OCI-LY1 (cell line): Measurements from ENCODE around the gene MYL3.

Source experiments
- H2AFZ ChIP-seq: fragments of 200-600 bp; sonication (generic), shearing (Covaris generic); 2 replicates; pipeline ENCODE4 v1.6.0; 2014; ENCODE audit warnings: antibody characterized with exemption, mild to moderate bottlenecking, low read length
- H3F3A ChIP-seq: fragments of 200-600 bp; sonication (generic), shearing (Covaris generic); 2 replicates; pipeline ENCODE4 v1.6.0; 2014; ENCODE audit warnings: mild to moderate bottlenecking, antibody characterized with exemption, low read length, moderate library complexity; ENCODE audit not compliant: insufficient read depth
- H3K27ac ChIP-seq: fragments of 200-600 bp; sonication (generic); 2 replicates; pipeline ENCODE4 v1.5.1; 2014; ENCODE audit warnings: low read length, mixed run types, mild to moderate bottlenecking, low read depth; ENCODE audit not compliant: poor library complexity, severe bottlenecking
- H3K27me3 ChIP-seq: fragments of 200-600 bp; sonication (generic); 2 replicates; pipeline ENCODE4 v1.6.0; 2014; ENCODE audit warnings: antibody characterized with exemption, mild to moderate bottlenecking, low read length, moderate library complexity; ENCODE audit not compliant: insufficient read depth
- H3K36me3 ChIP-seq: fragments of 200-600 bp; sonication (generic); 2 replicates; pipeline ENCODE4 v1.6.1; 2014; ENCODE audit warnings: mild to moderate bottlenecking, antibody characterized with exemption, low read length, moderate library complexity, mixed read lengths; ENCODE audit not compliant: insufficient read depth
- H3K4me1 ChIP-seq: fragments of 200-600 bp; sonication (generic); 2 replicates; pipeline ENCODE4 v1.5.1; 2014; ENCODE audit warnings: mild to moderate bottlenecking, low read length, moderate library complexity; ENCODE audit not compliant: insufficient read depth, severe bottlenecking
- H3K4me2 ChIP-seq: fragments of 200-600 bp; sonication (generic), shearing (Covaris generic); 2 replicates; pipeline ENCODE4 v1.6.1; 2014; ENCODE audit warnings: low read length
- H3K4me3 ChIP-seq: fragments of 200-600 bp; sonication (generic); 2 replicates; pipeline ENCODE4 v1.5.1; 2014; ENCODE audit warnings: low read length, low read depth, mild to moderate bottlenecking, mixed read lengths; ENCODE audit not compliant: poor library complexity, severe bottlenecking
- H3K79me2 ChIP-seq: fragments of 200-600 bp; shearing (Covaris generic); 2 replicates; pipeline ENCODE4 v1.6.1; 2016; ENCODE audit warnings: mixed run types, low read length, mixed read lengths; ENCODE audit not compliant: insufficient read depth
- H3K9ac ChIP-seq: fragments of 200-600 bp; sonication (generic), shearing (Covaris generic); 2 replicates; pipeline ENCODE4 v1.6.1; 2014; ENCODE audit warnings: mild to moderate bottlenecking, low read length, mixed read lengths
- H3K9me2 ChIP-seq: fragments of 200-600 bp; sonication (generic), shearing (Covaris generic); 2 replicates; pipeline ENCODE4 v1.6.1; 2014; ENCODE audit warnings: low read depth, mild to moderate bottlenecking, low read length, mixed read lengths
- H3K9me3 ChIP-seq: fragments of 200-600 bp; shearing (Covaris generic); 2 replicates; pipeline ENCODE4 v1.6.1; 2014; ENCODE audit warnings: low read length, mixed read lengths
- H4K20me1 ChIP-seq: fragments of 200-600 bp; sonication (generic), shearing (Covaris generic); 2 replicates; pipeline ENCODE4 v1.6.0; 2016; ENCODE audit warnings: mild to moderate bottlenecking, low read length; ENCODE audit not compliant: insufficient read depth
- CTCF ChIP-seq: fragments of 200-600 bp; sonication (generic), shearing (Covaris generic); IDR thresholded peaks from 2 replicates; pipeline ENCODE4 v1.5.1; 2017; ENCODE audit warnings: mild to moderate bottlenecking, antibody characterized with exemption, low read length, moderate library complexity, mixed read lengths
- EZH2 ChIP-seq: fragments of 200-600 bp; sonication (generic), shearing (Covaris generic); IDR thresholded peaks from 2 replicates; pipeline ENCODE4 v1.8.0; 2017; ENCODE audit warnings: borderline replicate concordance, mixed run types, mild to moderate bottlenecking, antibody characterized with exemption, low read length, moderate library complexity, mixed read lengths

MYL3 gene

GRCh38 chr3:46894256-46894655 lies 31.0 kb upstream of the MYL3 start:
- Histone ChIP-seq H3K27me3 (peaks cover 2% of the 10 kb centered on the region; the same call in 1 of the 2 replicates), H3K9ac (no peak overlapping the region)

GRCh38 chr3:46893763-46894162 lies 30.5 kb upstream of the MYL3 start:
- H3F3A ChIP-seq = no peaks in the 10 kb centered on the region
- H3K27ac ChIP-seq = no peak overlapping the region
- no peak overlapping the region for H2AFZ ChIP-seq
- TF ChIP-seq CTCF = no peak
- TF ChIP-seq EZH2 = no peak
- no peaks in the 10 kb centered on the region for H4K20me1 ChIP-seq
- H3K4me3 ChIP-seq = no peak overlapping the region
- no peak overlapping the region for H3K4me2 ChIP-seq
- no peak overlapping the region for H3K9ac ChIP-seq
- H3K4me1 ChIP-seq = no peaks in the 10 kb centered on the region
- H3K9me2 ChIP-seq = no peaks in the 10 kb centered on the region
- H3K9me3 ChIP-seq = no peaks in the 10 kb centered on the region
- H3K27me3 ChIP-seq = peaks cover 2% of the 10 kb centered on the region; the same call in 1 of the 2 replicates
- H3K36me3 ChIP-seq = no peaks in the 10 kb centered on the region
- H3K79me2 ChIP-seq = no peaks in the 10 kb centered on the region

More at GRCh38 chr3:46894256-46894655, 31.0 kb upstream of the MYL3 start:
- Histone ChIP-seq H2AFZ (no peak overlapping the region), H3K4me2 (no peak overlapping the region), H3K27ac (no peak overlapping the region), H4K20me1 (no peaks in the 10 kb centered on the region), H3F3A (no peaks in the 10 kb centered on the region), H3K4me1 (no peaks in the 10 kb centered on the region), H3K79me2 (no peaks in the 10 kb centered on the region), H3K9me3 (no peaks in the 10 kb centered on the region), H3K9me2 (no peaks in the 10 kb centered on the region), H3K36me3 (no peaks in the 10 kb centered on the region), H3K4me3 (no peak overlapping the region)
- TF ChIP-seq EZH2 (no peak), CTCF (no peak)

- TF ChIP-seq EZH2 = no peak
- TF ChIP-seq CTCF = no peak
- Histone ChIP-seq H3K79me2 (no peaks in the 10 kb centered on the region), H3K9me3 (no peaks in the 10 kb centered on the region), H3K4me1 (no peaks in the 10 kb centered on the region), H3K27ac (no peak overlapping the region), H3K9ac (no peak overlapping the region), H4K20me1 (no peaks in the 10 kb centered on the region), H2AFZ (no peak overlapping the region), H3K4me2 (no peak overlapping the region), H3K27me3 (peaks cover 2% of the 10 kb centered on the region; the same call in 1 of the 2 replicates), H3K4me3 (no peak overlapping the region), H3K9me2 (no peaks in the 10 kb centered on the region), H3K36me3 (no peaks in the 10 kb centered on the region), H3F3A (no peaks in the 10 kb centered on the region)
Observed at GRCh38 chr3:46893146-46893748, 30.0 kb upstream of the MYL3 start.
